PC-9 (cell line): ENCODE measurements around the gene RFT1. TPM values are rescaled to one million over a fixed set of nuclear protein-coding genes. Genes with fewer than 3 reads are reported as not detected.

Experiments
- BruUV-seq: library from RNA; stranded (reverse); fragments of 400-500 nt; replicated peaks from 2 replicates; lab custom pipeline; 2021; lab: Mats Ljungman, UMichigan
- CTCF ChIA-PET: fragments of 300-600 bp; sonication (Branson Sonifier 250); formaldehyde crosslinking; loops from one replicate; lab custom pipeline; 2022; ENCODE audit warnings: antibody characterized with exemption; lab: Charles Lee
- POLR2A ChIA-PET: fragments of 300-600 bp; sonication (Branson Sonifier 250); formaldehyde crosslinking; loops from one replicate; lab custom pipeline; 2022; ENCODE audit warnings: antibody characterized with exemption; ENCODE audit not compliant: unreplicated experiment; lab: Charles Lee
- DNase-seq, 2 experiments: peaks; one replicate each; pipeline versions ENCODE4 v3.0.0 to v3.0.0-alpha.2; 2015 to 2022; ENCODE audit warnings: mixed read lengths in 1 of 2
- H2AFZ ChIP-seq: fragments of 200-600 bp; sonication (generic); 2 replicates; pipeline ENCODE4 v1.8.1; 2017; ENCODE audit warnings: antibody characterized with exemption
- H3F3A ChIP-seq: fragments of 200-600 bp; sonication (generic); 2 replicates; pipeline ENCODE4 v1.8.1; 2017; ENCODE audit warnings: antibody characterized with exemption, mild to moderate bottlenecking, low read depth; ENCODE audit not compliant: insufficient read depth
- H3K27ac ChIP-seq: fragments of 200-600 bp; sonication (generic); 2 replicates; pipeline ENCODE4 v1.6.1; 2016; ENCODE audit warnings: mixed run types
- H3K27me3 ChIP-seq: fragments of 200-600 bp; sonication (generic); 2 replicates; pipeline ENCODE4 v1.6.1; 2016; ENCODE audit warnings: low read depth, mixed run types; ENCODE audit not compliant: insufficient read depth
- H3K36me3 ChIP-seq: fragments of 200-600 bp; sonication (generic); 2 replicates; pipeline ENCODE4 v1.6.1; 2016; ENCODE audit warnings: low read depth, mixed run types
- H3K4me1 ChIP-seq: fragments of 200-600 bp; sonication (generic); replicated peaks from 2 replicates; pipeline ENCODE4 v1.6.1; 2016; ENCODE audit warnings: mixed run types; ENCODE audit not compliant: insufficient read depth
- H3K4me2 ChIP-seq: fragments of 200-600 bp; sonication (generic); 2 replicates; pipeline ENCODE4 v1.6.1; 2017; ENCODE audit warnings: mixed run types
- H3K4me3 ChIP-seq: fragments of 200-600 bp; sonication (generic); 2 replicates; pipeline ENCODE4 v1.6.1; 2016; ENCODE audit warnings: mixed run types
- H3K79me2 ChIP-seq: fragments of 200-600 bp; sonication (generic); 2 replicates; pipeline ENCODE4 v1.6.1; 2017; ENCODE audit warnings: low read depth, mixed run types
- H3K9me2 ChIP-seq: fragments of 200-600 bp; sonication (generic); 2 replicates; pipeline ENCODE4 v1.8.1; 2017; ENCODE audit warnings: mild to moderate bottlenecking; ENCODE audit not compliant: insufficient read depth
- H3K9me3 ChIP-seq: fragments of 200-600 bp; sonication (generic); 2 replicates; pipeline ENCODE4 v1.8.1; 2016; ENCODE audit warnings: low read depth; ENCODE audit not compliant: insufficient read depth
- H4K20me1 ChIP-seq: fragments of 200-600 bp; sonication (generic); 2 replicates; pipeline ENCODE4 v1.8.1; 2017; ENCODE audit not compliant: insufficient read depth
- EZH2 ChIP-seq: fragments of 200-600 bp; sonication (generic); IDR thresholded peaks from 2 replicates; pipeline ENCODE4 v1.8.0; 2017; ENCODE audit warnings: antibody characterized with exemption, low read depth
- intact Hi-C: fragments of 100-400 bp; cut with micrococcal nuclease; formaldehyde crosslinking; loops from one replicate; pipeline ENCODE4 v1.10.0; 2022; ENCODE audit not compliant: unreplicated experiment
- total RNA-seq: library from RNA; stranded (reverse); gene quantifications from 2 replicates; pipeline ENCODE4 v1.2.3, GENCODE V29; 2021
- TF ChIP-seq, protein P1 (sequence below): fragments of 200-600 bp; sonication (generic); conservative IDR thresholded peaks from 2 replicates; pipeline ENCODE4 v1.6.1; 2017; ENCODE audit warnings: mixed run types, antibody characterized with exemption, mild to moderate bottlenecking, moderate library complexity

The RFT1 gene
- total RNA-seq, 1 experiment from 2014 or later, result 31.0 TPM

DNA sequence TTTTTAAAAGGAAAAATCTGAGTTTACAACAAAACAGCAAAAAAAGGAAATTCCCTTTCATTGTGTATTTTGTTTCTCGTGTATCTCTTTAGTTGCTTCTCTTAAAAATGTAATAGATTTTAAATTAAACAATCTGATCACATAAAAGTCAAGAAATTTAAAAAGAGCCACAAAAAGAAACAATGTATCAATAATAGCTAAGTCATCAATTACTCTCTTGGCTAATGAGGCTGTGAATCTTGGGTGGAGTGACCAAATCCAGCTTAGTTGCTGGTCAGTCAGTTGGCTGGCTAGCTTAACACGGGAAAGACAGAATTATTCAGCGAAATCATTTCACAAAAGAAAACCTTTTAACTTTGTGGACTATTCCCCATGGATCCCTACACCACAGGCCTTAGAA lies 87.6 kb downstream of the RFT1 start:
- POLR2A ChIA-PET, result no interaction called here
- no peak overlapping the region for H2AFZ ChIP-seq
- no peak for TF ChIP-seq EZH2
- TF ChIP-seq, protein P1, sequence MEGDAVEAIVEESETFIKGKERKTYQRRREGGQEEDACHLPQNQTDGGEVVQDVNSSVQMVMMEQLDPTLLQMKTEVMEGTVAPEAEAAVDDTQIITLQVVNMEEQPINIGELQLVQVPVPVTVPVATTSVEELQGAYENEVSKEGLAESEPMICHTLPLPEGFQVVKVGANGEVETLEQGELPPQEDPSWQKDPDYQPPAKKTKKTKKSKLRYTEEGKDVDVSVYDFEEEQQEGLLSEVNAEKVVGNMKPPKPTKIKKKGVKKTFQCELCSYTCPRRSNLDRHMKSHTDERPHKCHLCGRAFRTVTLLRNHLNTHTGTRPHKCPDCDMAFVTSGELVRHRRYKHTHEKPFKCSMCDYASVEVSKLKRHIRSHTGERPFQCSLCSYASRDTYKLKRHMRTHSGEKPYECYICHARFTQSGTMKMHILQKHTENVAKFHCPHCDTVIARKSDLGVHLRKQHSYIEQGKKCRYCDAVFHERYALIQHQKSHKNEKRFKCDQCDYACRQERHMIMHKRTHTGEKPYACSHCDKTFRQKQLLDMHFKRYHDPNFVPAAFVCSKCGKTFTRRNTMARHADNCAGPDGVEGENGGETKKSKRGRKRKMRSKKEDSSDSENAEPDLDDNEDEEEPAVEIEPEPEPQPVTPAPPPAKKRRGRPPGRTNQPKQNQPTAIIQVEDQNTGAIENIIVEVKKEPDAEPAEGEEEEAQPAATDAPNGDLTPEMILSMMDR, result no peak
- H3K36me3 ChIP-seq, result no peaks in the 10 kb centered on the region
- intact Hi-C loops, result loop anchor here (10.0 kb wide), 1 partner anchor 108 kb away; no protein-coding TSS in a partner anchor
- CTCF ChIA-PET, result no interaction called here
- H3K27me3 ChIP-seq, result no peaks in the 10 kb centered on the region
- H3K4me2 ChIP-seq, result no peak overlapping the region
- no peak for DNase-seq
- 0 out of 2 replicates have a peak, but pooled peaks cover 4% of the 10 kb centered on the region for H4K20me1 ChIP-seq
- no peak overlapping the region for H3K27ac ChIP-seq
- peaks cover 70% of the 10 kb centered on the region for H3K79me2 ChIP-seq
- H3K4me3 ChIP-seq, result no peak overlapping the region
- H3K9me3 ChIP-seq, result no peaks in the 10 kb centered on the region
- H3K4me1 ChIP-seq, result peaks cover 31% of the 10 kb centered on the region
- BruUV-seq, result no TSS peak
- H3F3A ChIP-seq, result peaks cover 24% of the 10 kb centered on the region; the same call in 1 of the 2 replicates
- no peaks in the 10 kb centered on the region for H3K9me2 ChIP-seq

DNA sequence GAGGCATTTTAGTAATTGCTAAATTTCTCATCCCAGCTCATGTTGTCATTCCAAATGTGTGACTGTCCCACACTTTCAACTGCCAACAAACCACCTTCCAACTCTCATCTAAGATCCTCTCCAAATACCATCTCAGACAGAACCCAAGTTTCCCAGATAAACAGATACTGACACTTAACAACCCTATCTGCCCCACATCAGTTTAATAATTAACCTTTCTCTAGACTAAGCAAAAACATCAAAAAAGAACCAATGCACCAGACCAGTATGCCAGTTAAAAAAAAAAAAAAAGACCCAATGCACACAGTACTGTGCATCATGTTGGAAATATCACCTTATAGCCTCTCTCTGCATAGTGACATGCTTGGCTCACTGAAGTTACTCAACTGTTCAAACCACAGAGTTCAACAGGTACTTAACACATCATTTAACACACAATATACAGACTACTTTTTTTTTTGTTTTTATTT lies 89.8 kb downstream of the RFT1 start:
- Histone ChIP-seq H3K4me1 (peaks cover 31% of the 10 kb centered on the region), H3K36me3 (no peaks in the 10 kb centered on the region), H3K4me3 (no peak overlapping the region), H3K27me3 (no peaks in the 10 kb centered on the region), H3K9me2 (no peaks in the 10 kb centered on the region), H3F3A (peaks cover 17% of the 10 kb centered on the region; the same call in 1 of the 2 replicates), H3K9me3 (no peaks in the 10 kb centered on the region), H2AFZ (no peak overlapping the region), H3K4me2 (peak overlapping the region; percentile 47), H3K79me2 (peaks cover 72% of the 10 kb centered on the region), H3K27ac (0 out of 2 replicates have a peak overlapping the region, but pooled peaks have one; percentile 16), H4K20me1 (0 out of 2 replicates have a peak, but pooled peaks cover 4% of the 10 kb centered on the region)
- intact Hi-C loops, result loop anchor here (10.0 kb wide), 1 partner anchor 106 kb away; no protein-coding TSS in a partner anchor
- TF ChIP-seq EZH2, result no peak
- POLR2A ChIA-PET, result no interaction called here
- CTCF ChIA-PET, result interaction anchor here (0.7 to 0.8 kb wide), 2 partner anchors 56 to 83 kb away, joined by 3 to 5 read pairs; no protein-coding TSS in a partner anchor
- no TSS peak for BruUV-seq
- DNase-seq, result peak in 1 of 2 experiments; percentile 76

DNA sequence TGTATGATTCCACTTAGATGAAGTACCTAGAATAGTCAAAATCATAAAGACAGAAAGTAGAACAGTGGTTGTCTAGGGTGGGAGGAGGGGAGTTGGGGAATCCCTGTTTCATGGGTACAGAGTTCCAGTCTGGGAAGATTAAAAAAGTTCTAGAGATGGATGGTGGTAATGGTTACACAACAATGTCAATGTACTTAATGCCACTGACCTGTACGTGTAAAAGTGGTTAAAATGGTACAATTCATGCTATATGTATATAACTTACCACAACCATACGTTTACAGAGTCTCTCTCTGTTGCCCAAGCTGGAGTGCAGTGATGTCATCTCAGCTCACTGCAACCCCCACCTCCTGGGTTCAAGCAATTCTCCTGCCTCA lies 90.9 kb downstream of the RFT1 start:
- Histone ChIP-seq H3K79me2 (peaks cover 68% of the 10 kb centered on the region), H3K4me3 (no peak overlapping the region), H3F3A (peaks cover 12% of the 10 kb centered on the region; the same call in 1 of the 2 replicates), H3K4me1 (peaks cover 31% of the 10 kb centered on the region), H3K27ac (no peak overlapping the region), H4K20me1 (0 out of 2 replicates have a peak, but pooled peaks cover 4% of the 10 kb centered on the region), H3K36me3 (no peaks in the 10 kb centered on the region), H2AFZ (no peak overlapping the region), H3K9me2 (no peaks in the 10 kb centered on the region), H3K9me3 (no peaks in the 10 kb centered on the region), H3K4me2 (no peak overlapping the region), H3K27me3 (no peaks in the 10 kb centered on the region)
- CTCF ChIA-PET, result no interaction called here
- DNase-seq, result no peak
- no TSS peak for BruUV-seq
- intact Hi-C loops, result no loop called here
- POLR2A ChIA-PET, result no interaction called here
- TF ChIP-seq, protein P1, result no peak
- TF ChIP-seq EZH2, result no peak
